RWPE1 (cell line): ENCODE measurements around the gene CASTOR1.

Experiments used
- CTCF ChIA-PET: fragments of 350-600 bp; sonication (Branson Sonifier 250); formaldehyde crosslinking; extraction: SDS; loops from one replicate; lab custom pipeline; 2021; lab: Yijun Ruan, JAX
- POLR2A ChIA-PET: fragments of 400-600 bp; formaldehyde crosslinking; extraction: SDS; loops from one replicate; lab custom pipeline; 2020; ENCODE audit warnings: antibody characterized with exemption; ENCODE audit not compliant: low non-redundant PET; lab: Yijun Ruan, JAX
- DNase-seq: peaks from one replicate; pipeline ENCODE4 v3.0.0; 2012; ENCODE audit warnings: low spot score
- H3K27ac ChIP-seq: fragments of 450-650 bp; 2 replicates; pipeline ENCODE4 v1.5.1; 2017
- CTCF ChIP-seq: fragments of 450-650 bp; conservative IDR thresholded peaks from 2 replicates; pipeline ENCODE4 v1.5.1; 2017; ENCODE audit warnings: low read depth, mild to moderate bottlenecking

The CASTOR1 gene

GRCh38 chr22:30314915-30315314, 25.6 kb upstream of the CASTOR1 start:
- H3K27ac ChIP-seq, result peak overlapping the region; percentile 30
- DNase-seq, result no peak
- ChIA-PET POLR2A (no interaction called here), CTCF (interaction anchor here (1.2 kb wide), 1 partner anchor 13 kb away, joined by 3 read pairs; no protein-coding TSS in a partner anchor)
- TF ChIP-seq CTCF, result no peak

- no peak for TF ChIP-seq CTCF
- DNase-seq, result no peak
- CTCF ChIA-PET, result no interaction called here
- POLR2A ChIA-PET, result no interaction called here
- peak overlapping the region; percentile 92 for H3K27ac ChIP-seq
Measured at GRCh38 chr22:30313527-30314363, 24.4 kb upstream of the CASTOR1 start.

- peak; percentile 80 for DNase-seq
- no peak for TF ChIP-seq CTCF
- ChIA-PET POLR2A (no interaction called here), CTCF (interaction anchor here (0.6 to 1.6 kb wide), 2 partner anchors 12 to 24 kb away, joined by 5 read pairs; no protein-coding TSS in a partner anchor)
- H3K27ac ChIP-seq, result peak overlapping the region; percentile 92
Measured at GRCh38 chr22:30312053-30312452, 22.7 kb upstream of the CASTOR1 start.

- CTCF ChIA-PET, result interaction anchor here (1.6 kb wide), 1 partner anchor 23 kb away, joined by 5 read pairs; no protein-coding TSS in a partner anchor
Measured at GRCh38 chr22:30310881-30311771, 21.8 kb upstream of the CASTOR1 start.

GRCh38 chr22:30309951-30310741, 20.8 kb upstream of the CASTOR1 start:
- no peak for TF ChIP-seq CTCF
- ChIA-PET CTCF (no interaction called here), POLR2A (no interaction called here)
- DNase-seq, result no peak
- H3K27ac ChIP-seq, result peak overlapping the region; percentile 92

More at GRCh38 chr22:30310881-30311771, 21.8 kb upstream of the CASTOR1 start:
- H3K27ac ChIP-seq, result peak overlapping the region; percentile 92
- DNase-seq, result no peak
- POLR2A ChIA-PET, result no interaction called here
- TF ChIP-seq CTCF, result no peak
